ENCODE results near the gene SELENOF. TPM values are rescaled to one million over a fixed set of nuclear protein-coding genes. Genes with fewer than 3 reads are reported as not detected.
A peak's percentile ranks its signal among the peaks of the same experiment; 100 is the strongest.

SELENOF gene
- total and polyA plus RNA-seq, 2 of the 4 experiments (the other 2 are of a cell fraction) = 60.0 to 153 TPM

DNA sequence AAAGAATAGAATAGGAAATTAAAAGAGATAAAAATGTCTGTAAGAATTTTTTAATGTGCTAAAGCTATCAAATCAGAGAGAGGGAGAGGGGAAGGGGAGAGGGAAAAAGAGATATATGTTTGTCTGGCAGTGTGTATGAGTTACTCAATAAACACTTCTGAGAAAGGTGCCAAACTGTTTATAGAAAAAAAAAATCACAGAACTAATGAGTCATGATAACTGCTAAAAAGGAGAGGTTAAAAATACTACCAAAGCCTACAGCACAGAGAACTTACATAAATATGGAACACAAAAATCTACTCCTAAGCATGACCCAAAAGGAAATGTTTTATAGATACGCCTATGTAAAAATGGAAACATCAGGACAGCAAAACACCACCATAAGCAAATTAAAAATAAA is 45.4 kb downstream of the SELENOF start:
- H3K4me3 ChIP-seq (ENCODE audit: insufficient read depth, low read depth, low read length) = no peak overlapping the region
- H3K23ac ChIP-seq (ENCODE audit: low read depth, low read length) = no peak overlapping the region
- H2AK5ac ChIP-seq (ENCODE audit: low read depth, low read length) = no peak overlapping the region
- no peak overlapping the region for H2AK9ac ChIP-seq (replicated peaks; ENCODE audit: low read depth, low read length, poor library complexity)
- DNase-seq = peak; percentile 7
- H3K4me2 ChIP-seq (ENCODE audit: low read depth, low read length) = no peak overlapping the region
- no peak overlapping the region for H3K9ac ChIP-seq (ENCODE audit: low read depth, low read length)
- no peak overlapping the region for H4K8ac ChIP-seq (ENCODE audit: low read depth in 2 of 2, low read length in 2 of 2)
- peaks cover 6 to 25% of the 10 kb centered on the region in 2 experiments; a peak in 3 of 4 replicates for H3K79me1 ChIP-seq (ENCODE audit: low read depth in 1 of 2, low read length in 2 of 2)
- no peak overlapping the region for H2BK15ac ChIP-seq (ENCODE audit: low read depth, low read length)
- WGBS, 2 experiments (ENCODE audit: extremely low coverage in 2 of 2, insufficient read length in 1 of 2) = no CpG with 5 or more reads among the region's 1 CpG
- no peak overlapping the region for H3K56ac ChIP-seq (ENCODE audit: extremely low read depth, insufficient read depth, low read length)
- peaks cover 5% of the 10 kb centered on the region; the same call in 1 of the 2 replicates for H3K9me1 ChIP-seq (ENCODE audit: insufficient read depth, low read length)
- ChIA-PET POLR2A (ENCODE audit: unreplicated experiment) (interaction anchor here (0.6 kb wide), 1 partner anchor 164 kb away, joined by 3 read pairs; the partner anchor contains the start of gene SH3GLB1), CTCF (no interaction called here)
- no peaks in the 10 kb centered on the region for H3K9me3 ChIP-seq (ENCODE audit: control insufficient read depth, insufficient read depth, low read length)
- H3K4ac ChIP-seq (ENCODE audit: low read depth, low read length) = no peak overlapping the region
- H3K36me3 ChIP-seq (ENCODE audit: control insufficient read depth, insufficient read depth, low read length) = peaks cover 4% of the 10 kb centered on the region
- no peak overlapping the region for H2BK120ac ChIP-seq (ENCODE audit: low read depth, low read length)
- no peak overlapping the region for H2AFZ ChIP-seq (replicated peaks; ENCODE audit: low read length, poor library complexity)
- H4K5ac ChIP-seq (ENCODE audit: low read depth, low read length) = no peak overlapping the region
- H3K18ac ChIP-seq (ENCODE audit: low read depth, low read length) = no peak overlapping the region
- dilution Hi-C loops (cut with HindIII; ENCODE audit: low sequenced_read_pairs, unreplicated experiment) (no loop called here), intact Hi-C loops (cut with micrococcal nuclease) (no loop called here), in situ Hi-C loops (cut with MboI; ENCODE audit: low sequenced_read_pairs) (no loop called here)
- no peaks in the 10 kb centered on the region for H3K27me3 ChIP-seq (ENCODE audit: control insufficient read depth, insufficient read depth, low read length)
- H2BK20ac ChIP-seq (ENCODE audit: low read depth, low read length) = no peak overlapping the region
- H2BK5ac ChIP-seq (ENCODE audit: low read depth, low read length, poor library complexity, severe bottlenecking) = no peak overlapping the region
- no peak overlapping the region for H3K14ac ChIP-seq (replicated peaks; ENCODE audit: low read depth, low read length)
- H3K27ac ChIP-seq (ENCODE audit: insufficient read depth, low read length) = no peak overlapping the region
- TF ChIP-seq CEBPB (IDR thresholded peaks at IDR 0.05; ENCODE audit: low read depth, low read length) (no peak), CHD1 (IDR thresholded peaks at IDR 0.05; ENCODE audit: low read depth, low read length) (no peak), BHLHE40 (IDR thresholded peaks at IDR 0.05; ENCODE audit: low read depth, low read length) (no peak), RFX5 (IDR thresholded peaks at IDR 0.05; ENCODE audit: low read depth, low read length) (no peak), POLR2A (IDR thresholded peaks at IDR 0.05; ENCODE audit: low read depth, low read length) (no peak), RCOR1 (IDR thresholded peaks at IDR 0.05; ENCODE audit: insufficient replicate concordance, low read length) (no peak), MAZ (IDR thresholded peaks at IDR 0.05; ENCODE audit: borderline replicate concordance, low read depth, low read length) (no peak), MAFK (IDR thresholded peaks at IDR 0.05; ENCODE audit: low read depth, low read length) (no peak), SMC3 (IDR thresholded peaks at IDR 0.05; ENCODE audit: low read depth, low read length) (no peak), RAD21 (IDR thresholded peaks at IDR 0.05; ENCODE audit: low read length) (no peak), FOS (IDR thresholded peaks at IDR 0.05; ENCODE audit: low read depth, low read length) (no peak), NFE2L2 (IDR thresholded peaks at IDR 0.05; ENCODE audit: low read depth, low read length) (no peak)
- TF ChIP-seq, protein P1, sequence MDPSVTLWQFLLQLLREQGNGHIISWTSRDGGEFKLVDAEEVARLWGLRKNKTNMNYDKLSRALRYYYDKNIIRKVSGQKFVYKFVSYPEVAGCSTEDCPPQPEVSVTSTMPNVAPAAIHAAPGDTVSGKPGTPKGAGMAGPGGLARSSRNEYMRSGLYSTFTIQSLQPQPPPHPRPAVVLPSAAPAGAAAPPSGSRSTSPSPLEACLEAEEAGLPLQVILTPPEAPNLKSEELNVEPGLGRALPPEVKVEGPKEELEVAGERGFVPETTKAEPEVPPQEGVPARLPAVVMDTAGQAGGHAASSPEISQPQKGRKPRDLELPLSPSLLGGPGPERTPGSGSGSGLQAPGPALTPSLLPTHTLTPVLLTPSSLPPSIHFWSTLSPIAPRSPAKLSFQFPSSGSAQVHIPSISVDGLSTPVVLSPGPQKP (IDR thresholded peaks at IDR 0.05; ENCODE audit: borderline replicate concordance, low read depth, low read length) = no peak
- H4K91ac ChIP-seq (ENCODE audit: insufficient read depth, low read depth, low read length) = no peak overlapping the region
- H4K20me1 ChIP-seq (ENCODE audit: insufficient read depth, low read length) = no peaks in the 10 kb centered on the region; the same call in 1 of the 2 replicates
- no TSS peak for BruUV-seq (replicated peaks)
- no peak for ATAC-seq (ENCODE audit: low read depth)
- peaks cover 3% of the 10 kb centered on the region for H3K4me1 ChIP-seq (ENCODE audit: control insufficient read depth, insufficient read depth, low read length)

All from IMR-90 (cell line).